ENCODE data around the gene IRF9.

IRF9 gene

GRCh38 chr14:24122416-24122815 is 38.6 kb upstream of the IRF9 start:
- Histone ChIP-seq H3K4me3 (ENCODE audit: low read depth, low read length) (no peak overlapping the region), H3K9me3 (ENCODE audit: control insufficient read depth, insufficient read depth, low read depth, low read length) (no peaks in the 10 kb centered on the region), H3K27ac (ENCODE audit: extremely low read depth, low read depth, low read length) (no peak overlapping the region), H3K36me3 (ENCODE audit: control insufficient read depth in 2 of 2, insufficient read depth in 1 of 2, low read length in 2 of 2) (peaks cover 10 to 59% of the 10 kb centered on the region in 2 experiments; a peak in 2 of 3 replicates), H3K4me1 (ENCODE audit: control insufficient read depth, insufficient read depth, low read length) (no peaks in the 10 kb centered on the region)
- POLR2A ChIA-PET, result interaction anchor here (0.6 to 1.2 kb wide), 2 partner anchors 14 to 1128 kb away, joined by 4 read pairs; partner anchors contain the start of gene PSME1
- CTCF ChIA-PET, result interaction anchor here (1.4 kb wide), 1 partner anchor 32 kb away, joined by 3 read pairs; no protein-coding TSS in a partner anchor
- no peak for TF ChIP-seq ZNF146 (tag by site-specific recombination; IDR thresholded peaks at IDR 0.05)
- no peak for TF ChIP-seq ZNF140 (tag by site-specific recombination; IDR thresholded peaks at IDR 0.05)
- TF ChIP-seq ZNF701 (tag by site-specific recombination; IDR thresholded peaks at IDR 0.05), result no peak
- no peak for TF ChIP-seq ZBTB11 (tag by site-specific recombination; conservative IDR thresholded peaks at IDR 0.05; ENCODE audit: low read depth)
- no peak for TF ChIP-seq ZSCAN18 (tag by site-specific recombination; IDR thresholded peaks at IDR 0.05)
- TF ChIP-seq SP3 (tag by site-specific recombination; IDR thresholded peaks at IDR 0.05), result no peak

GRCh38 chr14:24122898-24123297 is 38.2 kb upstream of the IRF9 start:
- H3K4me1 ChIP-seq (ENCODE audit: control insufficient read depth, insufficient read depth, low read length), result no peaks in the 10 kb centered on the region
- POLR2A ChIA-PET, result interaction anchor here (0.6 kb wide), 1 partner anchor 1128 kb away, joined by 4 read pairs; no protein-coding TSS in a partner anchor
- H3K4me3 ChIP-seq (ENCODE audit: low read depth, low read length), result no peak overlapping the region
- no peaks in the 10 kb centered on the region for H3K9me3 ChIP-seq (ENCODE audit: control insufficient read depth, insufficient read depth, low read depth, low read length)
- H3K36me3 ChIP-seq (ENCODE audit: control insufficient read depth in 2 of 2, insufficient read depth in 1 of 2, low read length in 2 of 2), result peaks cover 10 to 54% of the 10 kb centered on the region in 2 experiments; a peak in 2 of 3 replicates
- CTCF ChIA-PET, result no interaction called here
- H3K27ac ChIP-seq (ENCODE audit: extremely low read depth, low read depth, low read length), result no peak overlapping the region
- TF ChIP-seq ZNF19 (tag by site-specific recombination; IDR thresholded peaks at IDR 0.05; ENCODE audit: low read depth), result no peak
- TF ChIP-seq ZNF518A (tag by site-specific recombination; conservative IDR thresholded peaks at IDR 0.05; ENCODE audit: low read depth), result no peak
- TF ChIP-seq IKZF3 (tag by site-specific recombination; IDR thresholded peaks at IDR 0.05), result no peak
- TF ChIP-seq SP7 (tag by site-specific recombination; IDR thresholded peaks at IDR 0.05), result no peak
- no peak for TF ChIP-seq SETDB1 (IDR thresholded peaks at IDR 0.05; ENCODE audit: insufficient read length, low read length)
- no peak for TF ChIP-seq HOXC10 (CRISPR knock-in tag; IDR thresholded peaks at IDR 0.05)
- TF ChIP-seq ZNF585B (tag by site-specific recombination; IDR thresholded peaks at IDR 0.05), result no peak
